ENCODE data around the gene PRPH2.
"Not testable (repeated sequence)": the region's sequence is repeated elsewhere in the genome, so short reads cannot be mapped to it uniquely, and the experiment has no call there.

Gene PRPH2

DNA sequence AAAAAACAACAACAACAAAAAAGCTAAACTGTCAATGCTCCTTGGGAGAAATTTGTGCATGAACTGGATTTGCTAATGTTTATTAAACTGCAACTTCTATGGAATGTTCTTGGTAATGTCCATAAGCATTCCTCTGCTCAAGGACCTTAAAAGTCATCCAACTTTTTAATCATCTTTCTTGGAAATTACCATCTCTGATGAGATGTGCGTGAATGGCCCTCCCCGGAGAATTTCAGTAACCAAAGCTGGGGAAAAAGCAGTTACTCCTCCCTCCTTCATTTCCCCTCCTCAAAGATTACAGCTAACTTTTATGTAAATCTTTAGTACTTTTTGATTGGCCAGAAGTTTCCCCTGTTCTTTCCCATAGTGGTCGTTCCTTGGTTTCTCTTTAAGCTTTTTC lies 18.3 kb upstream of the PRPH2 start:
- no peak for DNase-seq

DNA sequence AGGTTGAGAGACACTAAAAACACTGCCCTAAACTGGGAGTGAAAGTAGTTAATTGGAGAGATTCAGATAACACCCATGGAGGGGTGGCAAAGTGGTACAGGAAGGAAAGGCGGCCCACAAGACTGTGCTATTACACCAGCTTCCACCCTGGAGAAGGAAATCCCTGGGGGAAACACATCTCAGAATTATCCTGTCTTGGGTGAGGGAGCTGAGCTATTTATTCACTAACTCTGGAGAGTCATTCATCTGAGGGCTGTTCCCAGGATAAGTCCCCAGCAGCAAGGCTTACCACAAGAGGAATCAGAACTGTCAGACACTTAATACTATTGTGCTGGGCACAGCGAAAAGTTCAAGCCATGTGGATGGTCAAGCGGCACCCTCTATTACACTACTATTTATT lies 13.6 kb upstream of the PRPH2 start:
- DNase-seq: no peak

DNA sequence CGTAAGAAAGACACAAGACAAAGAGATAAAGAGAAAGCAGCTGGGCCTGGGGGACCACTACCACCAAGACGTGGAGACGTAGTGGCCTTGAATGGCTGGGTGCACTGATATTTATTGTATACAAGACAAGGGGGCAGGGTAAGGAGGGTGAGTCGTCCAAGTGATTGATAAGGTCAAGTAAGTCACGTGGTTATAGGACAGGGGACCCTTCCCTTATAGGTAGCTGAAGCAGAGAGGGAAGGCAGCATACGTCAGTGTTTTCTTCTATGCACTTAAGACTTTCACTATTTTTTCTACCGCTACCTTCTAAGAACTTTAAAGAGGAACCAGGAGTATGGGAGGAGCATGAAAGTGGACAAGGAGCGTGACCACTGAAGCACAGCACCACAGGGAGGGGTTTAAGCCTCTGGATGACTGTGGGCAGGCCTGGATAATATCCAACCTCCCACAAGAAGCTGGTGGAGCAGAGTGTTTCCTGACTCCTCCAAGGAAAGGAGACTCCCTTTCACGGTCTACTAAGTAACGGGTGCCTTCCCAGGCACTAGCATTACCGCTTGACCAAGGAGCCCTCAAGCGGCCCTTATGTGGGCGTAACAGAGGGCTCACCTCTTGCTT lies 11.6 kb upstream of the PRPH2 start:
- not testable (repeated sequence) for DNase-seq

DNA sequence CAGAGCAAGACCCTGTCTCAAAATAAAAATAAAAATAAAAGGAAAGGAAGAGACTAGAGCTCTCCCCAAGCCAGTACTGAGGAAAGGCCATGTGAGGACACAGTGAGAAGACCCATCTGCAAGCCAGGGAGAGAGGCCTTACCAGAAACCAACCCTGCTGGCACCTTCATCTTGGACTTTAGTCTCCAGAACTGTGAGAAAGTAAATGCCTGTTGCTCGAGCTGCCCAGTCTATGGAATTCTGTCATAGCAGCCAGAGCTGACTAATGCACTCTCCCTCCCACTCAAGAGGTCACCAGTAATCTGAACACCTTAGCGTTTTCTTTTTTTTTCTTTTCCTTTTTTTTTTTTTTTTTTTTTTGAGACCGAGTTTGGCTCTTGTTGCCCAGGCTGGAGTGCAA lies 7.3 kb upstream of the PRPH2 start:
- no peak for DNase-seq

DNA sequence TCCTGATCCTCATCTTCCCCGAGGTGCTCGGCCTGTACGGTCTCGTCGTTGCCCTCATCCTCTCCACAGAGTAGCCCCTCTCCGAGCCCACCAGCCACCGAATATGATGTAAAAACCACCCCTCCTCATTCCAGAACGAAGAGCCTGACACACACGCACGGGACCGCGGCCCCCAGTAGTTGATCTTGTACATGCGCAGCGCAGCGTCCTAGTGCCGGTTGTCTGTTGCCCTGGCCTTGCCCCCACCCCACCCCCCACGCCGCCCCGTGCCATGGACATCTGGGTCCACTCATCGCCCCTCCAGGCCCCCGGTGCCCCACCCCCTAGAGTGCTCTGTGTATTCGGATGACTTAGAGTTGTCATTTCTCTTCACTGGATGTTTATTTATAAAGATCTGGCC lies 5.2 kb upstream of the PRPH2 start:
- DNase-seq: peak; percentile 59 to 79

DNA sequence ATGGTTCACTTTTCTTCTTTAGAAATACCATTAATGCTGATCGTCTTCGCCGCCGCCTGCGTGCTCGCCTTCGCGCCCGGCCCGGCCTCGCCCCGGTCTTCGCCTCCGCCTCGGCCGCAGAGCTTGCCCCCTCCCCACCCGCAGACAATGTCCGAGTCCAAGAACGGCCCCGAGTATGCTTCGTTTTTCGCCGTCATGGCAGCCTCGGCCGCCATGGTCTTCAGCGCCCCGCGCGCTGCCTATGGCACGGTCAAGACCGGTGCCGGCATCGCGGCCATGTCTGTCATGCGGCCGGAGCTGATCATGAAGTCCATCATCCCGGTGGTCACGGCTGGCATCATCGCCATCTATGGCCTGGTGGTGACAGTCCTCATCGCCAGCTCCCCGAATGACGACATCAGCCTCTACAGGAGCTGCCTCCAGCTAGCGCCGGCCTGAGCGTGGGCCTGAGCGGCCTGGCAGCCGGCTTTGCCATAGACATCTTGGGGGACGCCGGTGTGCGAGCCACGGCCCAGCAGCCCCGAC lies 4.8 kb upstream of the PRPH2 start:
- peak; percentile 62 to 71 for DNase-seq

DNA sequence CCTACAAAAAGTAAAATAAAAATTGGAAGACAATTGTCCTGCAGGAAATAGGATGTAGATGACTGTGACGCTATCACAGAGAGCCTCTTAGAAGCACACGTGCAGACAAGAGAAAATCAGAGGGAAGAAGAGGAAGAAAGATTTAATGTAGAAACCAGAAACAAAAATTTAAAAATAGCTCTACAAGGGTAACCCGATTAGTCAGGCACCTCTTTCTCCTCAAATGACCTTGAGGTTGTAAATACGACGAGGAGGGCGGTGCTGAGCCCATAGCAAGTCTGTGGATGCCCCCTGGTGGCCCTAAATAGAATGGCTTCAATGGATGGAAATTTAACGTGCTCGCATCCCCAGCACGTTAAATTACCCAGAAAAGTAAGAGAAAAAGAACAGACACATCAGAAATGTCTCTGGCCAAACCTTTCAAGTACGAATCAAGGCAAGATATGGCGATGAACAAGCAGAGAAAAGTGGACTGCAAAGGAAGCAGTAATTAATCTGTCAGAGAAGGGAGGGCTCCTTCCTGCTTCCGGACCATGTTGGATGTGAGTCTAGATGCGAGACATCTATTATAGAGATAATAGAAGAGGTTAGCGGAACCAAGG lies 4.2 kb upstream of the PRPH2 start:
- peak; percentile 74 to 89 for DNase-seq

DNA sequence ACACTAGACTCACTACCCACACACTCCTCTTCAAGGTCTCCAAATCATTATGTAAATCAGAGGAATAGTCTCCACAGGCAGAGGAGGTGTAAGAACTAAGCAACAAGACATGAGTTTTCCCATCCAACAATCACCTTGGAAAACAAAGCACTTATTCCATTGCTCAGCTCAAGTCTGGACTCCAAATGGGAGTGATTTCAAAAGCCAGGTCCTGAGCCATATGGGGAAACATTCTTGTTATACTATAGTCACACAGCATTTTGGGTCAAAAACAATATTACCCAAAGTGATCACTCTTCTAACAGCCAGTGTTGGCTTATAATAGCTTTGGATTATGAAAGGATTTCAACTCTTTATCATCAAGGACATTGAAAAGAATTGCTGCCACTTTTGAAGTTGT lies 3.6 kb upstream of the PRPH2 start:
- no peak for DNase-seq

DNA sequence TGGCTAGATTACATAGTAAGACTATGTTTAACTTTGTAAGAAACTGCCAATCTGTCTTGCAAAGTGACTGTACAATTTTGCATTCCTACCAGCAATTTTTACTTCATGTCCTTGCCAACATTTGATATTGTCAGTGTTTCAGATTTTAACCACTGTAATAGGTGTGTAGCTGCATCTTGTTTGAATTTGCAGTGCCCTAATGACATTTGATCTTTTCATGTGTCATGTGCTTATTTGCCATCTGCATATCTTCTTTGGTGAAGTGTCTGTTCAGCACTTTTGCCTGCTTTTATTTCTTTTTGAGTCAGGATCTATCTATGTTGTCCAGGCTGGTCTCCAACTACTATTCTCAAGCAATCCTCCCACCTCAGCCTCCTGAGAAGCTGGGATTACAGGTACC lies 2.4 kb upstream of the PRPH2 start:
- no peak for DNase-seq

DNA sequence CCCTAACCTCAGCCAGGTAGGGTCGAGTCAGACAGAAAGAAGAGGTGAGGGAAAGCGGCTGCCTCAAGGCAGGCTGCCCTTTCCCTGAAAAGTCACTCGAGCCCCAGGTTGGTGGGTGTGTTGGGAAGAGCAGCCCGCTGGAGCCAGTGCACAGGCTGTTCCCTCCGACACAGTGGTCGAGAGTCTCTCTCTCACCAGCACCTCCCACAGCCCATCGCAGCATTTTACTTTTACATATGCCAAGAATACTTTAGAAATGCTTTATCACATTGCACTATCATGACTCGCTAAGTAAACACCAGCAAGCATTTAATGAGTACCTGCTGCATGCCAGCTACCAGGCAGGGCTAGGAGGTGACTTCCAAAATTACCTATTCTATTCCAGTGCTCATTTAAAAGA lies 1.7 kb downstream of the PRPH2 start:
- DNase-seq: no peak

DNA sequence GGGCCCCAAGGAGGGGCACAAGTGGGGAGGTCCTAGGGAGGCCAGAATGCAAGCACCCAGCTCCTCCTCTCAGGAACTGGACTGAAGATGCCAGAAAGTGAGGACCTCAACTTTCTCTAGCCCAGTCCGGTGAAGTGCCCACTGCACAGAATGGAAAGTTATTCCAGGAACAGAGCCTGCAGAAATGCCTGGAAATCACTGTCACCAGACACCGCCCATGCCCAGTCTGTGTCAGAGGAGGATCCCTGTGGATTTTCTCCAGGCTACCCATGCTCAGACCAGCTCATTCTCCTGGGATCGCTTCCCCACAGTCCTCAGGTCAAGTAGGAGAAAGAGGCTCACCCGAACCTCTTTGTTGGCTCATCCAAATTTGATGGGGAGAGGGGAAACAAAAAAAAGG lies 6.5 kb downstream of the PRPH2 start:
- DNase-seq: no peak

DNA sequence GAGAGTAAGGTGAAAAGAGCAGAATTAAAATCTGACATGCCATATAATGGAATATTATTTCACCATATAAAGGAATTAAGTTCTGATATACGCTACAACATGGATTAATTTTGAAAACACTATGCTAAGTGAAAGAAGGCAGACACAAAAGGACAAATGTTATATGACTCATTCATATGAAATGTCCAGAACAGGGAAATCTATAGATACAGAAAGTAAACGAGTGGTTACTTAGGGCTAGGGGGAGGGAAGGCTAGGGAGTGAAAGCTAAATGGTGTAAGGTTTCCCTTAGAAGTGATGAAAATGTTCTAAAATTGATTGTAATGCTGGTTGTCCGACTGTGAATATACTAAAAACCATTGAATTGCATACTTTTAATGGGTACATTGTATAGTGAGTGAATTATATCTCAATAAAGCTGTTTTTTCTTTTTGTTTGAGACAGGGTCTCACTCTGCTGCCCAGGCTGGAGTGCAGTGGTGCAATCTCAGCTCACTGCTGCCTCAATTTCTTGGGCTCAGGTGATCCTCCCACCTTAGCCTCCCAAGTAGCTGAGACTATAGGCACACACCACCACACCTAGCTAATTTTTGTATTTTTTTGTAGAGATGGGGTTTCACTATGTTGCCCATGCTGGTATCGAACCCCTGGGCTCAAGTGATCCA lies 8.2 kb downstream of the PRPH2 start:
- DNase-seq: no peak

DNA sequence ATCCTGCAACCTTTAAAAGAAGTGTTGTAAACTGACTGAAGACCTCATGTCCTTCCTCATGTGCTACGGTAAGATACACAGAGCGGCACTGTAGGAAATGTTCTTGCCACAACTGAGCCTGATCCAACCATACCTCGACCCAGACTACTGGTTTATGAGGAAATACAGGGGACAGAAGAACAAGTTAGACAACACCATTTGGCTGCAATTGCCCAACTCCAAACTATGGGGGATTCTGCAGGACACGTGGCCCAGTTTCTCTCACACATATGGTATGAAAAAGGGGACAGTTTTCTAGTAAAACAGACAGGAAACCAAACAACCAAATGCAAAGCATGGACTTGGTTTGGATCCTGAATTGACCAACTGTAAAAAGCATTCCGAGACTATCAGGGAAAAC lies 10.5 kb downstream of the PRPH2 start:
- DNase-seq: no peak

DNA sequence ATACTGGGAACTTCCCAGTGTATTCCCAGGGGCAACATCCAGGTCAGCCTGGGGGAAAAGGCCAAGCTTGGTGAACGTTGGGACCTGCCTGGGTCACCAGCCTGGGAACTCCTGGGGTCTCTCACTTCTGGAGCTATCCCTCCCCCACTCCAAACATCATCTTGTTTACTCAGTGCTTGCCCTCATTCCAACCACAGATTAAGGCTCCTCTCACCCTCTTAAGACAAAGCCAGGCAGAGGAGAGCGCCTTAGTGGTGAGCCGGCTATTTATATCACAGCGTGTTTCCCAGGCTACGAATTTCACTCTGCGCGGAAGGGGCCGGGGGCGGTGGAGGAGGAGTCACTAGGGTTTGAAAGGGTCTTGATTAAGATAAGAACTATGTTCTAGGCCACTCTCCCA lies 12.1 kb downstream of the PRPH2 start:
- no peak for DNase-seq

DNA sequence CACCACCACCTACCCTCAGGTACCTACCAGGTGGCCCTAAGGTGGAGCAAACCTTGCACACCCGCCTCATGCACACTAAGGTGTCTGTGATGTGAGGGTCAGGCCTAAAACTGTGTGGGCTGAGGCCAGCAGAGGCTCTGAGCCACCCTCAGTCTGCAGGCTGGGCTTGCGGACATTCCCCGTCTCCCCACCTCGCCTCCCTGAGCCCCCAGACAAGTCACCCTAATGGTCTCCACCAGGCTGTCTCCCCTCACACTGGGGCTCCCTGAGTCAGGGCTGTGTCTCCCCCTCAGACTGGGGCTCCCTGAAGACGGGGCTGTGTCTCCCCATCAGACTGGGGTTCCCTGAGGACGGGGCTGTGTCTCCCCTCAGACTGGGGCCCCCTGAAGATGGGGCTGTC lies 12.5 kb downstream of the PRPH2 start:
- no peak for DNase-seq

DNA sequence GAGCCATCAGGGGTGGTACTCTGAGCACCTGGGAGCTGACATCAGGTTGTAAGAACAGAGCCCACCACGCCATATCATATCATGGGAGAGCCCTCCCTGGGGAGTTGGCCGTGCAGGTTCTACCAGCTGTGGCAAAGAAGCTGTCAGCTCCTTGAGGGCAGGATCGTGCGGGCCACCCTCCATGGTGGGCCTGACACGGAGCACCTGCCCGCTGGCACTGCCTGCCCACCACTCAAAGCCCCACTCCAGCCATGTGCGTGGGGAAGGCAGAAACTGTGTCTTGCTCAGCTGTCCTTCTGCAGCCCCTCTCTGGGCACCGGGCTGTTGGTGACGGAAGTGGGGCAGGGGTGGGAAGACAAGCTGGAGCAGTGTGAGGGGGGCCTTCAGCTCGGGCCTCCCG lies 14.3 kb downstream of the PRPH2 start:
- DNase-seq: no peak

DNA sequence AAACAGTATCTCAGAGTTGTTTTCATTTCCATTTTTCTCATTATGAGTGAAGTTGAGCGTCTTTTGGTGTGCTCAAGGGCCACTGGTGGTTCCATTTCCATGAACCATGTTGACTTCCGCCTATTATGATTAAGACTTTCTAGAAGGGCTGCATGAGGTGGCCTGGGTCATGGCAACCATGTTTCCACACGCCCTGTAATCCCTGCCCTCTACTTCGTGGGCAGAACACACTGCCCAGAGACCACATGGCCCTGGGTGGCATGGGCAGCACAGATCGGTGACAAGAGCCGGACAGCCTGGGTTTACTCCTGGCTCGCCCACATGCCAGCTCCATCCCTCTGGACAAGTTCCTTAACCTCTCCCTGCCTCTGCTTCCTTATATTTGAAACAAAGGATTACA lies 14.8 kb downstream of the PRPH2 start:
- DNase-seq: no peak

DNA sequence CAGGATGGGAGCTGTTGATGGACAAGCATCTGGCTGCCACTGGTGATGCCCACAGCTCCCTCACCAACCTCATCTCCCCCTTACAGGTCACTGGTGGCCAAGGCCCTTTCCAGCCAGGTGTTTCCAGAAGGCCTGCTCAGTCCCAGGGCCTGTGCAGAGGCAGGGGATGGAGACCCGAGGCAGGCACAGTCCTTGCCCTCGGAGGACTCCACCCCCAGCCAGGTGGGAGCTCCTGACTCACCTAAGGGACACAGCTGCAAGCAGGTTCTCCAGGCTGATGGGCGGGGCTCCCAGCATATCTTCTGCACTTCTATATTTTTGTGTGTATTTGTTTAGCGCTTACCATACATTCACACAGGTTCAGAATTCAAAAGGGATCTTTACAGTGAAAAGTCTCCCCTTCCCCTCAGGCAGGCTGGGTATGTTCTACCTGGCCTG lies 17.4 kb downstream of the PRPH2 start:
- no peak for DNase-seq

DNA sequence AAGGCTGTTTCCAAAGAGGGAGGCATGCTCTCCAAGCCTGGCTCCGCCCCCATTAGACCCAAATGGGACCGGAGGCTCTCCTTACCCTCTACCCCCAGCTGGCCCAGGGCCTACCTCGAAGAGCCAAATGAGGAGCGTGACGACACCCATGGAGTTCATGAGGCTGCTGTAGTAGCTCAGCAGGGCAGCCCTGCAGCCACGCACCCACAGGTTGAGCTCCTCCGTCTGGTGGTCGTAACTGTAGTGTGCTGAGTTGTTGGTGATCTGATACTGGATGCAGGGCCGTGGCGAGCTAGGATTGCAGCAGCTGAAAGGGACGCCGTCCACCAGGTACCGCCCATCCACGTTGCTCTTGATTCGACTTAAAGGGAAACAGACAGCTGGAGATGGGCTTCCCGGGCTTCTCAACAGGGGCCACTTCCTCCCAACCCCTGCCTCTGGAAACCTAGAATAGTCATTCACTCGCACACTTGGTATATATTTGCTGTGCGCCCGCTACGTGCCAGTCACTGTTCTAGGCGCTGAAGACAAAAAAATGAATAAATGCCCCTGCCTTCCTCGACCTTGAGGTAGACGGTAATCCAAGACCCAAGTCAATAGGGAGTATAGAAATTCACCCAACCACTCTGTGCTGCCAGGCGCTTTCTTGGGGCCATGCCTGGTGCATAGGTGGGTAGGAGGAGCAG lies 18.0 kb downstream of the PRPH2 start:
- DNase-seq: no peak

DNA sequence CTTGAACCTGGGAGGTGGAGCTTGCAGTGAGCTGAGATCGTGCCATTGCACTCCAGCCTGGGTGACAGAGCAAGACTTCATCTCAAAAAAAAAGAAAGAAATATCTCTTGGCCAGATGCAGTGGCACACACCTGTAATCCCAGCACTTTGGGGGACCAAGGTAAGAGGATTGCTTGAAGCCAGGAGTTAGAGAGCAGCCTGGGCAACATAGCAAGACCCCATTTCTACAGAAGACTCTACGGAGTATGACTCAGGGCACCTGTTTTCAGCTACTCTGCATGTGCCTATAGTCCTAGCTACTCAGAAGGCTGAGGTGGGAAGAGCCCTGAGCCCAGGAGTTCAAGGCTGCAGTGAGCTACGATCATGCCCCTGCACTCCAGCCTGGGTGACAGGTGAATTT lies 19.6 kb downstream of the PRPH2 start:
- not testable (repeated sequence) for DNase-seq

DNA sequence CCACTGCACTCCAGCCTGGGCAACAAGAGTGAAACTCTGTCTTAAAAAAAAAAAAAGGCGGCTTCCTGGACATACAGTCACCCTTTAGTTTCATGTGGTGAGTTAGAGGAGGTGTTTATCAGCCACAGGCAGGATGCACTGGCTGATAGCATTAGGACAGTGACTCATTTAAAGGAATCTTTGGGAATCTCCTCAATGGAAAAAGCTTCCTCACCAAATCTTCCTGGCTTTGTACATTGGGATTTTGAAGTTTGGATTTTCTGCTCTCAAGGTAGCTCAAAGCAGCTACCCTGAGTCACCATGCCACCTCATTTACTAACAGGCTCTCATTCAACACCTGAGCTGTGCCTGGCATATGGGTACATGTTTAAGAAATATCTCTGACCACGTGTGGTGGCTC lies 20.2 kb downstream of the PRPH2 start:
- DNase-seq: no peak

DNA sequence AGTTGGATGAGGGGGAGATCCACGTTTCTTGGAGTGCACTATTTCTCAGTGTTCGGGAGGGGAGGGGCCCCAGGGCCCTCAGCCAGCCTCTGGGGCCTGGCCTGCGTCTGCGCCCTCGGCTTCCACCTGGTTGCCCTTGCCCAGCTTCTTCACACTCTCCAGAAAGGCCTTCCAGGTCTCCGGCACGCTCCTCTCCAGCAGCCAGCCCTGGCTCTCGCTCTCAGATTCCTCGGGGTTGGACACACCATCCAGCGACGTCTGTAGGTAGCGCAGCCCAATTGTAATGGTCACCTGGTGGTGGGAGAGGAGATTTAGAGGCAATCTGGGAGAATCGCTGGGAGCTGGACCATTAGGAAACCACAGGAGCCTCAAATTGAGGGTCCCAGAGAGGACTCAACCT lies 24.2 kb downstream of the PRPH2 start:
- no peak for DNase-seq

DNA sequence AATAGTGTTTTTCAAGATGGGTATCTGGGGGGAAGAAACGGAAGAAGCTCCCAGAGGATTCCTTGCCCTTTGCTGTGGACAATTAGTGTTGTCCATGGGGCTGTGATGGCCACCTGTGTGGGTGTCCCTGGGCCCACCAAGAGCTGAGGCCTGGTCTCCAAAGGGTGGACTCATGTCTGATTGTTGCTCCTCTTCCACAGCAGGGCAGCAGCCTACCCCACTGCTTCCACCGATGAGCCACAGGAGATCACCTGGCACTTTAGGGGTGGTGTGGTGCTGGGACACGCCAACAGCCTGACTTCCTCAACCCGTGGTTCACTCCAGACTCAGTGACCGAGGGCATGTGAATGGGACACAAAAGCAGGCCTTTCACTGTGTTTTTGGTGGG lies 25.1 kb downstream of the PRPH2 start:
- DNase-seq: no peak

All from SHP77 (cell line).